AG09309 (cell line): ENCODE results near the gene RAPGEFL1.

Source experiments
- DNase-seq: peaks from one replicate; pipeline ENCODE4 v3.0.0-alpha.2; 2010; ENCODE audit warnings: low read depth
- H3K4me3 ChIP-seq: 2 replicates; pipeline ENCODE4 v1.5.1; 2011; ENCODE audit warnings: mild to moderate bottlenecking, low read depth, low read length, moderate library complexity; ENCODE audit not compliant: control insufficient read depth
- TF ChIP-seq, protein P1 (sequence below): IDR thresholded peaks from 2 replicates; pipeline ENCODE4 v1.5.1; 2011; ENCODE audit warnings: mild to moderate bottlenecking, low read depth, low read length, inconsistent platforms; ENCODE audit not compliant: insufficient read depth, control insufficient read depth; ENCODE audit errors: missing control alignments

Gene RAPGEFL1

GRCh38 chr17:40159456-40159855 is 17.8 kb upstream of the RAPGEFL1 start:
- TF ChIP-seq, protein P1, sequence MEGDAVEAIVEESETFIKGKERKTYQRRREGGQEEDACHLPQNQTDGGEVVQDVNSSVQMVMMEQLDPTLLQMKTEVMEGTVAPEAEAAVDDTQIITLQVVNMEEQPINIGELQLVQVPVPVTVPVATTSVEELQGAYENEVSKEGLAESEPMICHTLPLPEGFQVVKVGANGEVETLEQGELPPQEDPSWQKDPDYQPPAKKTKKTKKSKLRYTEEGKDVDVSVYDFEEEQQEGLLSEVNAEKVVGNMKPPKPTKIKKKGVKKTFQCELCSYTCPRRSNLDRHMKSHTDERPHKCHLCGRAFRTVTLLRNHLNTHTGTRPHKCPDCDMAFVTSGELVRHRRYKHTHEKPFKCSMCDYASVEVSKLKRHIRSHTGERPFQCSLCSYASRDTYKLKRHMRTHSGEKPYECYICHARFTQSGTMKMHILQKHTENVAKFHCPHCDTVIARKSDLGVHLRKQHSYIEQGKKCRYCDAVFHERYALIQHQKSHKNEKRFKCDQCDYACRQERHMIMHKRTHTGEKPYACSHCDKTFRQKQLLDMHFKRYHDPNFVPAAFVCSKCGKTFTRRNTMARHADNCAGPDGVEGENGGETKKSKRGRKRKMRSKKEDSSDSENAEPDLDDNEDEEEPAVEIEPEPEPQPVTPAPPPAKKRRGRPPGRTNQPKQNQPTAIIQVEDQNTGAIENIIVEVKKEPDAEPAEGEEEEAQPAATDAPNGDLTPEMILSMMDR = no peak

GRCh38 chr17:40167685-40168261 is 9.5 kb upstream of the RAPGEFL1 start:
- DNase-seq = no peak
- no peak overlapping the region for H3K4me3 ChIP-seq
- TF ChIP-seq, protein P1 = no peak

More at GRCh38 chr17:40159456-40159855, 17.8 kb upstream of the RAPGEFL1 start:
- no peak for DNase-seq
- H3K4me3 ChIP-seq = no peak overlapping the region

- DNase-seq = peak; percentile 37
- TF ChIP-seq, protein P1 = peak; percentile 69
- no peak overlapping the region for H3K4me3 ChIP-seq
Measured at GRCh38 chr17:40168262-40168832, 8.9 kb upstream of the RAPGEFL1 start.

- DNase-seq = no peak
- H3K4me3 ChIP-seq = no peak overlapping the region
- TF ChIP-seq, protein P1 = no peak
Measured at GRCh38 chr17:40170325-40170724, 6.9 kb upstream of the RAPGEFL1 start.

DNA sequence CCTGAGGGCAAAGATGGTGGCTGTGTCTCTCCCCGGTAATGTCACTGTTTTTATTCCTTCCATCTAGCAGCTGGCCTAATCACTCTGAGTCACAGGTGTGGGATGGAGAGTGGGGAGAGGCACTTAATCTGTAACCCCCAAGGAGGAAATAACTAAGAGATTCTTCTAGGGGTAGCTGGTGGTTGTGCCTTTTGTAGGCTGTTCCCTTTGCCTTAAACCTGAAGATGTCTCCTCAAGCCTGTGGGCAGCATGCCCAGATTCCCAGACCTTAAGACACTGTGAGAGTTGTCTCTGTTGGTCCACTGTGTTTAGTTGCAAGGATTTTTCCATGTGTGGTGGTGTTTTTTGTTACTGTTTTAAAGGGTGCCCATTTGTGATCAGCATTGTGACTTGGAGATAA is 5.5 kb upstream of the RAPGEFL1 start:
- H3K4me3 ChIP-seq = no peak overlapping the region
- no peak for DNase-seq
- TF ChIP-seq, protein P1 = no peak

DNA sequence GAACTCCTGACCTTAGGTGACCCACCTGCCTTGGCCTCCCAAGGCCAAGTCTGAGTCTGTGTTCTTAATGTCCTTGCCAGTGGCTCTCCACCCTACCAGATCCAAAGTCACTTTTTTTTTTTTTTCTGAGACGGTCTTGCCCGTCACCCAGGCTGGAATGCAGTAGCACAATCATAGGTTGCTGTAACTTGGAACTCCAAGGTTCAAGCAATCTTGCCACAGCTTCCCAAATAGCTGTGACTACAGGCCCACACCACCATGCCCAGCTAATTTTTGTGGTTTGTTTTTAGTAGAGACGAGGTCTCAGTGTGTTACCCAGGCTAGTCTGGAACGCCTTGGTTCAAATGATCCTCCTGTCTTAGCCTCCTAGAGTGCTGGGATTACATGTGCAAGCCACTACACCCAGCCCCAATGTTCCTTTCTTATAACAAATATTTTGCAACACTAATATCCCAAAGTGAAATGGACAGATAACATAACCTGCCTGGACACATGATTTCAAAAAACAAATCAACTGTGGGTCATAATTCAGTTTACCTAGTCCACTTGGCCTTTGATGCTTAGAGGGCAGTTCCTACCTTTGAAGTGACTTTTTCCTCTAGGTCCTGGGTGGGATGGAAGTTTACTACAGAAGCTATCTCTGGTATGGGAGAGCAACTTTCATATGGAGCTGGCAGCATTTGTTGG is 4.0 kb upstream of the RAPGEFL1 start:
- no peak for DNase-seq
- TF ChIP-seq, protein P1 = no peak
- H3K4me3 ChIP-seq = no peak overlapping the region
